LNCaP clone FGC (cell line): ENCODE data around the gene COL24A1.

Experiments used
- DNase-seq: peaks from one replicate; pipeline ENCODE4 v3.0.0-alpha.2; 2011; ENCODE audit warnings: low read depth
- H3K4me3 ChIP-seq: 2 replicates; pipeline ENCODE4 v1.5.1; 2011; ENCODE audit warnings: mild to moderate bottlenecking, low read depth, low read length, control low read depth
- TF ChIP-seq, protein P1 (sequence below): IDR thresholded peaks from 2 replicates; pipeline ENCODE4 v1.5.1; 2012; ENCODE audit warnings: mild to moderate bottlenecking; ENCODE audit not compliant: control insufficient read depth, insufficient read depth; ENCODE audit errors: extremely low read depth

Gene COL24A1

DNA sequence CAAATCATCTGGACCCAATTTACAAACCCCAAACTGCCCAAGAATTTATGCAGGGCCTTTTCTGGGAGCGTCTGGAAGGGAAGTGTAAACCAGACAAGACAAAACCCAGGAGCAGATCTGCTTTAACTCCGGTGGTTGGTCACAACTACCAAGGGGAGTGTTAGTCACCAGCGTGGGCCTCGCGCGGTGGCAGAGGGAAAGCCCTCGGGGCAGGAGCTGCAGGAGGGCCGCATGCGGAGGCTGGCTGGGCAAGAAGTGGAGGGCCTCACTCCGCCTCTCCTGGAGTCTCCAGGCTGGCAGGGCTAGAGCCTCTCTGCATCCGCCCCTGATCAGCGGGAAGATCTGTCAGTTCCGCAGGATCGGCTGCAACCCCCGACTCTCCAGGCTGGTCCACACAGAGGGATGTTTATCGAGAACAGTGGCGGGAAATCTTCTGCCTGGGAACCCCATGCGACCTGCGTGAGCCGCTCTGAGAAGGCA lies 2.0 kb downstream of the COL24A1 start:
- H3K4me3 ChIP-seq, result no peak overlapping the region
- no peak for DNase-seq

DNA sequence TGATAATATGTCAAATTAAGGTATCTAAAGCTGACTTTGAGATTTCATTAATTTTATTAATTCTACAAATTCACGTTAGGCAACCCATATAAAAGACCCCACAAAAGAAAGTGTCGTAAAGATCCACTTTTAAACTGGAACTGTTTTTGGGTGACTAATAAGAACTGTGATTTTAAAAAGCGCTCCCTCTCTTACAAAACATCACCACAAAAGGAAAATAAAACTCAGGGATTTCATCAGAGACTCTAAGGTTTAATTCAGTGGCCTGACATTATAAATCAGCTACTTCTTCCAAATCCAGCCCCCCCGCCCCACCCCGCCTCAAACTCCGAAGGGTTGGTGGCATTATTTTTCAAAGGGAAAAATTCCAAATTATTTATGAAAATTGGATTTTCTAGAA lies 2.7 kb downstream of the COL24A1 start:
- DNase-seq, result no peak
- TF ChIP-seq, protein P1, sequence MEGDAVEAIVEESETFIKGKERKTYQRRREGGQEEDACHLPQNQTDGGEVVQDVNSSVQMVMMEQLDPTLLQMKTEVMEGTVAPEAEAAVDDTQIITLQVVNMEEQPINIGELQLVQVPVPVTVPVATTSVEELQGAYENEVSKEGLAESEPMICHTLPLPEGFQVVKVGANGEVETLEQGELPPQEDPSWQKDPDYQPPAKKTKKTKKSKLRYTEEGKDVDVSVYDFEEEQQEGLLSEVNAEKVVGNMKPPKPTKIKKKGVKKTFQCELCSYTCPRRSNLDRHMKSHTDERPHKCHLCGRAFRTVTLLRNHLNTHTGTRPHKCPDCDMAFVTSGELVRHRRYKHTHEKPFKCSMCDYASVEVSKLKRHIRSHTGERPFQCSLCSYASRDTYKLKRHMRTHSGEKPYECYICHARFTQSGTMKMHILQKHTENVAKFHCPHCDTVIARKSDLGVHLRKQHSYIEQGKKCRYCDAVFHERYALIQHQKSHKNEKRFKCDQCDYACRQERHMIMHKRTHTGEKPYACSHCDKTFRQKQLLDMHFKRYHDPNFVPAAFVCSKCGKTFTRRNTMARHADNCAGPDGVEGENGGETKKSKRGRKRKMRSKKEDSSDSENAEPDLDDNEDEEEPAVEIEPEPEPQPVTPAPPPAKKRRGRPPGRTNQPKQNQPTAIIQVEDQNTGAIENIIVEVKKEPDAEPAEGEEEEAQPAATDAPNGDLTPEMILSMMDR, result no peak
- no peak overlapping the region for H3K4me3 ChIP-seq

More for the DNA sequence above, 2.0 kb downstream of the COL24A1 start:
- TF ChIP-seq, protein P1, result no peak

DNA sequence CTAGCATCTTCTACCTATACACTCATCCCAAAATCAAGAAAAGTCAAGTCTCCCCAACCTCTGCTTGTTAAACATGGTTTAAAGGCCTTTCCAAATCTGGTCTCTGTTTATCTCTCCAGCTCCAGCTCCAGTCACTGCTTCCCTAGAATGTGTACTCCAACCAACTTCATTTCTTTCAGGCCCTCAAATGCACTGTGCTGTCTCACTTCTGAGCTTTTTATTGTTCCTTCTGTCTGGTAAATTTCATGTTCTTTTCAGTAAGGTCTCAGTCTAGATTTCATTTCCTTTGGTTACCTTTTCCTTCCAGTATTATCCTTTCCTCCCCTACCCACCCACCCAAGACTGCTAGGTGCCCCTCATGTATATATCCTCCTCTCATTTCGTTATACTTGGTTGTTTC lies 3.7 kb downstream of the COL24A1 start:
- TF ChIP-seq, protein P1, result no peak
- no peak for DNase-seq
- H3K4me3 ChIP-seq, result no peak overlapping the region

DNA sequence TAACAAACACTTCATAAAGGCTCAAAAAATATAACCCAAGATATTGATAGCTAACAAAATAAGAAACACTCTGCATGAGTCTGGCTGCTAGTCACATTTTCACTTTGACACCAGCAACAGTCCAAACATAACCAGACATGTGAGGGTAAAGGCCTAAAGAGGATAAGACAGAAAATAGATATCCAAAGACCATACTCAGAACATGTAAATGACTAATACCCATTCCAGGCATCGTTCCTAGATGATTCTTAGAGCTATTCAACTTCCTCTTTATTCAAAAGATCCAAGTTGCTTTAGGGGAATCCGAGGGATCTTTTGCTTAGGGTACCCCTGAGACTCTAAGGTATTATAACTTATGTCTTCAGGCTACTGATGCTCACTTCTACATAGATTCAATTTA lies 5.1 kb downstream of the COL24A1 start:
- TF ChIP-seq, protein P1, result no peak
- no peak overlapping the region for H3K4me3 ChIP-seq
- no peak for DNase-seq

DNA sequence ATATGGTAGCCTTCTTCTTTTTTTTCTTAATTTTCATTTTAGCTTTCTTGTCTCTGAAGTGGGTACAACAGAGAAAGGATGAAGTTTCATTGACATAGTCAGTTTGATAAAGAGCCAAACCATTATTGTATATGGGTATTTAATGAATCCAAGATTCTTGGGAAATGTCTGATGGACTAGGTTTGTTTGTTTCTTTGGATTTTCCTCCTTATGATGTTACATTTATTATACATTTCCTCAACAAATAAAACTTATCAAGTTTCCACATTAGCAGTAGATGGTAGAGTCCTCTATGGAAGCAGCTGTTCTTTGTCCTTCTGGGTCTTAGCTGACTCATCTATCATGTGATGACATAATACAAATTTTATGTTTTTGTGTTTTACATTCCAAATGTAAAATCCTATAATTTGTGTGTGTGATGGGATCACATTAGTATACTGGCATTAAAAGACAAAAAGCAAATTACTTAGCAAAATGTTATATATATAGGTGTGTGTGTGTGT lies 6.0 kb downstream of the COL24A1 start:
- TF ChIP-seq, protein P1, result no peak
- DNase-seq, result no peak
- H3K4me3 ChIP-seq, result no peak overlapping the region

DNA sequence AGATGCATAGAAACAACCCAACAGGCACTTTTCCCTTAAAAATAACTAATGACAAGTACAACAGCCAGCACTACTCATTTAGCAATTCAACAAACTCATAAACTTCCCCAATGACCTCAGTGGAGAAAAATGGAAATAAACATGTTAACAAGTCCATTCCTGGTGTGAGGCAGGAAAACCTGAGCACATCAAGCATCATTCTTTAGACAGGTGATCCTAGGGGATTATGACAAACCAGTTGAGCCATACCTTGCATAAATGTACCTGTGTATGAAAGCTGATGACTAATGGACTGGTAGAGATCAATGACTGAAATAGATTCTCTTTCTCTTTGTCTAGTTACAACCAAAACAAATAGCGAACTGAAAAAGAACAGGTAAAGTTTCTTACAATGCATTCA lies 7.0 kb downstream of the COL24A1 start:
- no peak overlapping the region for H3K4me3 ChIP-seq
- DNase-seq, result no peak
- TF ChIP-seq, protein P1, result no peak

DNA sequence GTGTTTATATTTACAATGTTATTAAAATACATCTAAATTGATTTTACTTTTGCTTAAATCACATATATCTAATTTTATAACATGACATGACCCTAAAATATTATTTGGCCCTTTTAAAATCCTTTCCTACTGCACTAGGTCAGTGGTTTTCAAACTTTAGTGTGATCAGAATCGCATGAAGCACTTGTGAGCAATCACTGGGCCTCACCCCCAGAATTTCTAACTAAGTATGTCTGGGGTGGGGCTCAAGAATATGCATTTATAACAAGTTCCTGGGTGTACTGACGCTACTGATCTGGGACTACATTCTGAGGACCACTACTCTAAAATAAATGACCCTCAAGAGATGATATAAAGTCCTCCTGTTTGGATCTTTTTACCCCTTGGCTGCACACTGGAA lies 8.8 kb downstream of the COL24A1 start:
- TF ChIP-seq, protein P1, result no peak

More for the DNA sequence above, 8.8 kb downstream of the COL24A1 start:
- H3K4me3 ChIP-seq, result no peak overlapping the region
- DNase-seq, result no peak
